ENCODE results near the gene ULK4. TPM values are rescaled to one million over a fixed set of nuclear protein-coding genes. Genes with fewer than 3 reads are reported as not detected.

Gene ULK4
- 5.4 TPM for polyA plus RNA-seq (2013, experiment 1 of 4)
- polyA plus RNA-seq (2013, experiment 2 of 4), result 5.1 TPM
- polyA plus RNA-seq (2013, experiment 3 of 4), result 2.5 TPM
- 2.6 TPM for polyA plus RNA-seq (2013, experiment 4 of 4)

DNA sequence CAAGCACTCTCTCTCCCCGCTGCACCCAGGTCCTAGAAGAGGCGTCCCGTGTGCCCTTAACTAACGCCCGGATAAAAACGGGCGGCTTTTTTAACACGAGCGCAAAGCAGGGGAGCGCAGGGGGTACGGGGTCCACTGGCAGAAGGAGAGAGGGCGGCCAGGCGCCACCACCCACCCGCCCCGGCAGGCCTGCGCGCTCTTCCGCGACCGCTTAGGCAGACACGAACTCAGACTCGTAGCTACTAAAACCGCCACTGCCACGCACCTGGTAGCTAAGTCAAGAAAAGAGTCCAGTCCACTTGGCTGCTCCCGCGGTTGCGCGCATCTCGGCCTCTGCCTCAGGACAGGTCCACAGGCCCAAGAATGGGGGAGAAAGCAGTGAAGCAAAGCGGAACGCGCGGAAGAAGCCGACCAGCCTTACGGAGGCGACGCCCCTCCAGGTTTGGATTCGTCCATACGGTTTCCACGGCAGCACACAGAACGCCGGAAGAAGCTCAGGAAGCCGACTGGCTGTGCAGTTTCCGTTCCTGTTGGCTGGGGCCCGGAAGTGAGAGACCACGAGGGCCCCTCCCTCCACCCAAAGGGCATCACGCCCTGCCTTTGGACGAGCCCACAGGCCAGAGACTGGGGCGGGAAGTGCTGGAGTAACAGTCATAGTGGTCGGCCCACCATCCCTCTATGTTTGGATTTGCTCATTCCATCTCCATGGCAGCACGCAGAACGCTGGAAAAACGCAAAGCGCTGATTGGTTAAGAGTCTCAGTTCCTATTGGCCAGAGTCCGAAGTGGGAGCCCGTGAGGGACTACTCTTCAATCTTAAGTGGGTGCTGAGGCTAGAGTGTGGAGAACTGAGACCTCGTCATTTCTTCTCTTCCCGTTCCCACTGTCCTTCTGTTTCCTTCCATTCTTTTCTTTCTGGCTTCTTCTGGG lies at the start of gene ULK4:
TSS of gene ULK4 (minus strand) at position 353 of the 929 bp plus-strand sequence. CDS start 7,344 bp downstream, outside the sequence.
- H3K27ac ChIP-seq (ENCODE audit: insufficient read depth, low read depth, low read length, poor library complexity, severe bottlenecking), result peak within 1 kb of the TSS; percentile 76
- 0% methylated on average over 58 of the region's 58 CpGs for WGBS, 2 experiments
- H3K4me1 ChIP-seq (ENCODE audit: control insufficient read depth, insufficient read depth, low read length), result no peaks in the 10 kb centered on the region
- H3K4me3 ChIP-seq (ENCODE audit: insufficient read depth, low read depth, low read length), result peak within 1 kb of the TSS; percentile 92
- H3K9me3 ChIP-seq (ENCODE audit: control insufficient read depth, low read length), result no peaks in the 10 kb centered on the region
- no peaks in the 10 kb centered on the region for H3K36me3 ChIP-seq (ENCODE audit: control insufficient read depth, insufficient read depth, low read length)
- H3K27me3 ChIP-seq (ENCODE audit: control insufficient read depth, insufficient read depth, low read length, poor library complexity, severe bottlenecking), result no peaks in the 10 kb centered on the region

DNA sequence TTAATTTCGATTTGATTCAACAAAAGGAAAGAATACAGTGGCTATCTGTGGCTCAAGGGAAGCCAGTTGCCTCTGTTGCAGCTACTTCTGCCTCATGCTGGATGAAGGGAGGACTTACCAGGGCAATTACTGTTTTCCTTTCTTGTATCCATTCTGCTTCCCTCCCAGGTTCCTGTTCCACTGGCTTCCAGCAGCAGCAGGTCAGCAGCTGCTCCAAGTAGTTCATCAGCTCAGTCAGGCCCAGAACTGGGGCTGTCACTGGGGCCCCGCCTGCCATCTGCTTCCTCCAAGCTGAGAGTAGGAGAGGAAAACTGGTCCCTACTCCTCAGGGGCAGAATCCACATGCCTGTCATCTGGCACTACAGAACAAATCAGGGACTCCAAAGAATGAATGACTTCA lies 48.6 kb upstream of the ULK4 start:
- Histone ChIP-seq H3K4me3 (ENCODE audit: insufficient read depth, low read depth, low read length) (no peak overlapping the region), H3K36me3 (ENCODE audit: control insufficient read depth, insufficient read depth, low read length) (no peaks in the 10 kb centered on the region), H3K9me3 (ENCODE audit: control insufficient read depth, low read length) (no peaks in the 10 kb centered on the region), H3K27me3 (ENCODE audit: control insufficient read depth, insufficient read depth, low read length, poor library complexity, severe bottlenecking) (no peaks in the 10 kb centered on the region), H3K27ac (ENCODE audit: insufficient read depth, low read depth, low read length, poor library complexity, severe bottlenecking) (no peak overlapping the region), H3K4me1 (ENCODE audit: control insufficient read depth, insufficient read depth, low read length) (peaks cover 3% of the 10 kb centered on the region)
- 85 to 86% methylated on average over 2 of the region's 2 CpGs for WGBS, 2 experiments

DNA sequence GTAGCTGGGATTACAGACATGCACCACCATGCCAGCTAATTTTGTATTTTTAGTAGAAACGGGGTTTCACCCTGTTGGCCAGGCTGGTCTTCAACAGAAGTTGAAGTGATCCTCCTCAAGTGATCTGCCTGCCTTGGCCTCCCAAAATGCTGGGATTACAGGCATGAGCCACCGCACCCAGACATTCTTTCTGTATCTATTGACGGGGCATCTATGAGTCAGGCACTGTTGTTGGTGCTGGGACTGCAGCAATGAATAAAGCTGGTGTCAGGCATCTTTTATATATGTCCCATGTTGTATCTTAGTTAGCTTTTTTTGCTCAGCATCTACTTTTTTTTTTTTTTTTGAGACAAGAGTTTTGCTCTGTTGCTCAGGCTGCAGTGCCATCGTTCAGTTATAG lies 47.6 kb upstream of the ULK4 start:
- Histone ChIP-seq H3K4me3 (ENCODE audit: insufficient read depth, low read depth, low read length) (no peak overlapping the region), H3K4me1 (ENCODE audit: control insufficient read depth, insufficient read depth, low read length) (peaks cover 3% of the 10 kb centered on the region)
- whole genome bisulfite sequencing, 2 experiments, result 89 to 94% methylated on average over 4 of the region's 4 CpGs

DNA sequence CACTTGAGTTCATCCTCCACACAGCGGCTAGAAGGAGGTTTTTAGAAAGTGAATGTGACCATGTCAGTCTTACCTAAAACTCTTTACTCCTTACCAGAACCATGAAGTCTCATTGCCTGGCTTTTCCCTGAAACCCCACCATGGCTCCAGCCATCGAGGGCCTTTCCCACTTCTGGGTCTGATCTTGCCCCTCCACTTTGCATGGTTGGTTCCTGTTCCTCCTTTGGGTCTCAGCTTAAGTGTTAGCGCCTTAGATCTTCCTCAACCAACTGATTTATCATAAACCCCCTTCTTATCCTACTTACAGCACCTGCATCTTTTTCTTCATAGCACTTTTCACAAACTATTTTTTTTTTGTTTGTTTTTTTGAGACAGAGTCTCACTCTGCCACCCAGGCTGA lies 45.9 kb upstream of the ULK4 start:
- Histone ChIP-seq H3K4me3 (ENCODE audit: insufficient read depth, low read depth, low read length) (no peak overlapping the region), H3K27me3 (ENCODE audit: control insufficient read depth, insufficient read depth, low read length, poor library complexity, severe bottlenecking) (no peaks in the 10 kb centered on the region), H3K4me1 (ENCODE audit: control insufficient read depth, insufficient read depth, low read length) (peaks cover 2% of the 10 kb centered on the region), H3K36me3 (ENCODE audit: control insufficient read depth, insufficient read depth, low read length) (no peaks in the 10 kb centered on the region), H3K9me3 (ENCODE audit: control insufficient read depth, low read length) (no peaks in the 10 kb centered on the region), H3K27ac (ENCODE audit: insufficient read depth, low read depth, low read length, poor library complexity, severe bottlenecking) (no peak overlapping the region)
- 92% methylated on average over 2 to 3 of the region's 3 CpGs for WGBS, 2 experiments

More for the DNA sequence above, 47.6 kb upstream of the ULK4 start:
- no peak overlapping the region for H3K27ac ChIP-seq (ENCODE audit: insufficient read depth, low read depth, low read length, poor library complexity, severe bottlenecking)
- no peaks in the 10 kb centered on the region for H3K27me3 ChIP-seq (ENCODE audit: control insufficient read depth, insufficient read depth, low read length, poor library complexity, severe bottlenecking)
- no peaks in the 10 kb centered on the region for H3K9me3 ChIP-seq (ENCODE audit: control insufficient read depth, low read length)
- no peaks in the 10 kb centered on the region for H3K36me3 ChIP-seq (ENCODE audit: control insufficient read depth, insufficient read depth, low read length)

DNA sequence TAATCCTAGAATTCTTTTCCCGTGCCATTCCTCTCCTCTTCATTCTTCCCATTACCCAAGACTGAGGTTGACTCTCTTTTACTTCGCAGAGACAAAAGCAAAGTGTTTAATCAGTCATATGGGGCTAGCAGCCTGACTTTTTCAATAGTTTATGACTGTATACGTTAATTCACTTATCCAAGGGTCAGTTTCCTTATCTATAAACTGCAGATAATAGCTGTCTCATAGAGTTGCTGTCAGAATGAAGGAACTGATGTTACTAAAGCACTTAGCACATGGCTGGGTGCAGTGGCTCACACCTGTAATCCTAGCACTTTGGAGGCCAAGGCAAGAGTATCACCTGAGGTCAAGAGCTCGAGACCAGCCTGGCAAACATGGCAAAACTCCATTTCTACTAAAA lies 43.5 kb upstream of the ULK4 start:
- H3K27me3 ChIP-seq (ENCODE audit: control insufficient read depth, insufficient read depth, low read length, poor library complexity, severe bottlenecking), result no peaks in the 10 kb centered on the region
- no peak overlapping the region for H3K4me3 ChIP-seq (ENCODE audit: insufficient read depth, low read depth, low read length)
- H3K27ac ChIP-seq (ENCODE audit: insufficient read depth, low read depth, low read length, poor library complexity, severe bottlenecking), result no peak overlapping the region
- no peaks in the 10 kb centered on the region for H3K36me3 ChIP-seq (ENCODE audit: control insufficient read depth, insufficient read depth, low read length)
- H3K4me1 ChIP-seq (ENCODE audit: control insufficient read depth, insufficient read depth, low read length), result no peaks in the 10 kb centered on the region
- H3K9me3 ChIP-seq (ENCODE audit: control insufficient read depth, low read length), result no peaks in the 10 kb centered on the region
- WGBS, 2 experiments, result 87 to 90% methylated on average over 4 of the region's 4 CpGs

DNA sequence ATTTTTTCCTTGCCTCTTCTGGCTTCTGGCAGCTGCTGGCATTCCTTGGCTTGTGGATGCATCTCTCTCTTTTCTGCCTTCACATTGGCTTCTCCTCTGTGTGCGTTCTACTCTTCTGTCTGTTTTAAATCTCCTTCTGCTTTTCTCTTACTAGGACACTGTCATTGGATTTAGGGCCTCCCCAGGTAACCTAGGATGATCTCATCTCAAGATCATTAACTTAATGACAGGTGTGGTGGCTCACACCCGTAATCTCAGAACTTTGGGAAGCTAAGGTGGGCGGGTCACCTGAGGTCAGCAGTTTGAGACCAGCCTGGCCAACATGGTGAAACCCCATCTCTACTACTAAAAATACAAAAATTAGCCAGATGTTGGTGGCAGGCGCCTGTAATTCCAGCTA lies 40.9 kb upstream of the ULK4 start:
- no peaks in the 10 kb centered on the region for H3K4me1 ChIP-seq (ENCODE audit: control insufficient read depth, insufficient read depth, low read length)
- H3K9me3 ChIP-seq (ENCODE audit: control insufficient read depth, low read length), result no peaks in the 10 kb centered on the region
- WGBS, 2 experiments, result 87 to 89% methylated on average over 4 of the region's 4 CpGs
- H3K36me3 ChIP-seq (ENCODE audit: control insufficient read depth, insufficient read depth, low read length), result no peaks in the 10 kb centered on the region
- no peaks in the 10 kb centered on the region for H3K27me3 ChIP-seq (ENCODE audit: control insufficient read depth, insufficient read depth, low read length, poor library complexity, severe bottlenecking)
- no peak overlapping the region for H3K27ac ChIP-seq (ENCODE audit: insufficient read depth, low read depth, low read length, poor library complexity, severe bottlenecking)
- no peak overlapping the region for H3K4me3 ChIP-seq (ENCODE audit: insufficient read depth, low read depth, low read length)

DNA sequence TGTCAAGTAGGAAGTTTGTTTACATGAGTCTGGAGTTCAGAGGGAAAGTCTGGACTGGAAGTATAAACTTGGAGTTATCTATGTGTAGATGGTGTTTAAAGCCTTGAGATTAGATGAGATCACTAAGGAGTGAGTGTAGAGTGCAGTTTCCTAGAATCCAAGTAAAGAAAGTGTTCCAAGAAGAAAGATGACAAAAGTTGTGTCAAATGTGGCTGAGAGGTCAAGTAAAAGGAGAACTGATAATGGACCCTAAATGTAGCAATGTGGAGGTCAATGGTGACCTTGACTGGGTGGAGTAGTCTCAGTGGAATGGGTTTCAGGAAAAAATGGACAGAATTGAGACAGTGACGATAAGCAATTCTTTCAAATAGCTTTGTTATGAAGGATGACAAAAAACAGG lies 39.9 kb upstream of the ULK4 start:
- WGBS, 2 experiments, result 96% methylated on average over 1 of the region's 1 CpG

DNA sequence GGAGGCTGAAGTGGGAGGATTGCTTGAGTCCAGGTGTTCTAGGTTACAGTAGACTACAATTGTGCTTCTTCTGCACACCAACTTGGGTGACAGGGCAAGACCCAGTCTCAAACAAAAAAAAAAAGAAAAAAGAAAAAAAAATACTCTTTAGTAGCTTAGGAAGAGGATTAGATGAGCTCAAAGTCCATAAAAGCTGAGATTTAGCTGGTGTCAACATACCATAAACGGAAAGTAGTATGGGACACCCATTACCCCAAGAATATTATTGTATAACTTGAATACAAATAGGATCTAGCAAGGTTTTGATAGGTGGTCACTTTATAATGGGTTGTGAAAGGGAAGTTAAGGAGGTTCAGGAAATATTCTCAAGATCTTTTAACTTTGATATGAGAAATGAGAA lies 38.0 kb upstream of the ULK4 start:
- H3K4me3 ChIP-seq (ENCODE audit: insufficient read depth, low read depth, low read length), result no peak overlapping the region
- no peaks in the 10 kb centered on the region for H3K36me3 ChIP-seq (ENCODE audit: control insufficient read depth, insufficient read depth, low read length)
- no peaks in the 10 kb centered on the region for H3K4me1 ChIP-seq (ENCODE audit: control insufficient read depth, insufficient read depth, low read length)
- no peaks in the 10 kb centered on the region for H3K27me3 ChIP-seq (ENCODE audit: control insufficient read depth, insufficient read depth, low read length, poor library complexity, severe bottlenecking)
- no peak overlapping the region for H3K27ac ChIP-seq (ENCODE audit: insufficient read depth, low read depth, low read length, poor library complexity, severe bottlenecking)
- no peaks in the 10 kb centered on the region for H3K9me3 ChIP-seq (ENCODE audit: control insufficient read depth, low read length)
- WGBS, 2 experiments, result 100% methylated on average over 1 of the region's 1 CpG; no CpG with 5 or more reads in 1 of the 2 experiments

More for the DNA sequence above, 39.9 kb upstream of the ULK4 start:
- H3K27ac ChIP-seq (ENCODE audit: insufficient read depth, low read depth, low read length, poor library complexity, severe bottlenecking), result no peak overlapping the region
- no peak overlapping the region for H3K4me3 ChIP-seq (ENCODE audit: insufficient read depth, low read depth, low read length)
- H3K4me1 ChIP-seq (ENCODE audit: control insufficient read depth, insufficient read depth, low read length), result no peaks in the 10 kb centered on the region
- H3K9me3 ChIP-seq (ENCODE audit: control insufficient read depth, low read length), result no peaks in the 10 kb centered on the region
- no peaks in the 10 kb centered on the region for H3K36me3 ChIP-seq (ENCODE audit: control insufficient read depth, insufficient read depth, low read length)
- no peaks in the 10 kb centered on the region for H3K27me3 ChIP-seq (ENCODE audit: control insufficient read depth, insufficient read depth, low read length, poor library complexity, severe bottlenecking)

DNA sequence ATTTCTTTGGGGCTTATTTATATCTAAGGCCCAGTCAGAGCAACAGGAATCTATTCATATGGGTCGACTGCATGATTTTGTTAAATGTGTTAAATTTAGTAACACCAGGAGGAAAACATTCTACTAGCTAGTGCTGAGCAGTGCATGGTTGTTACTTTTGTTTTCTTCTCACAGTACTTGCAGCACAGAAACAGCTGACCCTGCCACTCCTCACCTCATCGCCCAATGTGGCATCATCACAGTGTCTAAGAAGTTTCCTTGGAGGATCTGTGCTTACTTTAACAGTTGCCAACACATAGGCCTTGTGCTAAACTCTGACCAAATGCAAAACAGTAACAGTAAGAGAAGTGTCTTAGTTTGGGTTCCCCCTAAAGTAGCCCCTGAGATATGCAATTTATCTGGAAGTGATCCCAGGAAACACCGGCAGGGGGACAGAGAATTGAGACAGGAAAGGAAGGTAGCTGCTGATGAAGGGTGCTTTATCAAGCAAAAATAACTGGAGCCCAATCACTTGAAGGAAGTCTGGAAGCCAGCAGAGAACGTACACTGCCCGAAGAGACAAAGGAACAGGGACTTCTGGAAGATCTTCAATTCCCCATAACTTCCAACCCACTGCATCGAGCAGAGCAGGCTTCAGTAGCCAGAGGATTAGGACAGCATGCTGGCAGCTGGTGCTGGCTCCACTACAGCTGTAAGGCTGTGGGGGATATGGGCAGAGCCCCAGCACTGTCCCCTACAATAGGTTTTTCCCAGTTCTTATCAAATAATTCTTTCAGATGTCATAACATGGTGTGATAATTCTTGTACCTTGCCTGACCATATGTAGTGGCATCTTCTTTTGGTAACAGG lies 36.0 kb upstream of the ULK4 start:
- Histone ChIP-seq H3K4me1 (ENCODE audit: control insufficient read depth, insufficient read depth, low read length) (no peaks in the 10 kb centered on the region), H3K27me3 (ENCODE audit: control insufficient read depth, insufficient read depth, low read length, poor library complexity, severe bottlenecking) (no peaks in the 10 kb centered on the region), H3K9me3 (ENCODE audit: control insufficient read depth, low read length) (no peaks in the 10 kb centered on the region), H3K4me3 (ENCODE audit: insufficient read depth, low read depth, low read length) (no peak overlapping the region), H3K36me3 (ENCODE audit: control insufficient read depth, insufficient read depth, low read length) (no peaks in the 10 kb centered on the region), H3K27ac (ENCODE audit: insufficient read depth, low read depth, low read length, poor library complexity, severe bottlenecking) (no peak overlapping the region)
- WGBS, 2 experiments, result 75 to 76% methylated on average over 6 of the region's 6 CpGs

DNA sequence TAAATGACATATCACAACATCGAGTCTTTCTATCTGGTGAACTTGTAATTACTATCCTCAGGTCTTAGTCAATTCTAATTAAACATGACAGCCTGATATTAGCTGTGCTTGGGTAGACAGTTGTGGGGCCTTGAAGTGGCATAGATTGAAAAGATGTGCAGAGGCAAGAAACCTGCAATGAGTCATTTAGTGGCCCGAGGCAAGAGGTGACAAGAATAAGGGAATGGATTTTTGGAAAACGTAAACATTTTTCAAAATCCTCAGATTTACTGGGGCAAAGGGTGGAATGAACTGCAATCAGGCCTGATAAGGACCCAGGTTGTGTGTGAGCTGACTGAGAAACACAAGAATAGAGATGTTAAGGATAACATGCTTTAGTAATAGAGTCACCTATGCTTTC lies 29.5 kb upstream of the ULK4 start:
- no peak overlapping the region for H3K27ac ChIP-seq (ENCODE audit: insufficient read depth, low read depth, low read length, poor library complexity, severe bottlenecking)
- H3K4me3 ChIP-seq (ENCODE audit: insufficient read depth, low read depth, low read length), result no peak overlapping the region
- no peaks in the 10 kb centered on the region for H3K27me3 ChIP-seq (ENCODE audit: control insufficient read depth, insufficient read depth, low read length, poor library complexity, severe bottlenecking)
- no peaks in the 10 kb centered on the region for H3K9me3 ChIP-seq (ENCODE audit: control insufficient read depth, low read length)
- 90 to 96% methylated on average over 2 to 3 of the region's 3 CpGs for WGBS, 2 experiments
- no peaks in the 10 kb centered on the region for H3K36me3 ChIP-seq (ENCODE audit: control insufficient read depth, insufficient read depth, low read length)
- H3K4me1 ChIP-seq (ENCODE audit: control insufficient read depth, insufficient read depth, low read length), result no peaks in the 10 kb centered on the region
